NCI-H2029 (cell line): Measurements from ENCODE around the gene CLEC7A.

Experiments
- DNase-seq: peaks from one replicate; lab custom pipeline; 2025; lab: John Stamatoyannopoulos, UW

CLEC7A gene

DNA sequence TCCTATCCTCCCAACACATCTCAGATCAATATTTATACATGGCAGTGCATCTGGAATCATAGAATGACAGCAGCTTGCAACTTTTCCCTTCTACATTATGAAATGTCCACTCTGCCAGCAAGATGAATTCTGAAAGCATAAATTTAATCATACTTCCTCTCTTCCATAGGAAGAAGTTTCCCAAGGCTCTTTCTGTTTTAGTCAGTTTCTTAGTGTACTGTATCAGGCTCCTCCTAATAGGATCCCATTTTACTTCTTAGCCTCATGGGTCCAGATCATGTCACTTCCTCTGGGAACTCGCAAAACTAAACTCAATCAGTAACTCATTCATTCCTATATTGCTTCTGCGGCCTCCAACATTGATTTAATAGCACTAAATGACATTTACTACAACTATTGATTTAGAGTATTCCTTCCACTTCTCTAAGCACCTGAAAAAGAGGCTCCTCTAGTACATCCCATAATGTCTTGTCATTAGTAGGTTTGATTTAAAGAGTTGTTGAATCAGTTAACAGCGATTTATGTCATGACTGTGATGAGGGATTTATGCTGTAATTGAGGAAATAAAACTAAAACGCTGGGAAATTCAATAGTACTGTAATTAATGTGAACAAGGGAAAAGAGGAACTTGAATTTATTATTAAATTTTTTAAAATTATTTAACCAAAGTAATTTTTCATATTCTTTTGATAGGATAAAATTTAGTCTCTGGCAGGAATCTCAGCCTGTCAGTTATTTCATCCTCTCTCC is 35.2 kb downstream of the CLEC7A start:
- no peak for DNase-seq

DNA sequence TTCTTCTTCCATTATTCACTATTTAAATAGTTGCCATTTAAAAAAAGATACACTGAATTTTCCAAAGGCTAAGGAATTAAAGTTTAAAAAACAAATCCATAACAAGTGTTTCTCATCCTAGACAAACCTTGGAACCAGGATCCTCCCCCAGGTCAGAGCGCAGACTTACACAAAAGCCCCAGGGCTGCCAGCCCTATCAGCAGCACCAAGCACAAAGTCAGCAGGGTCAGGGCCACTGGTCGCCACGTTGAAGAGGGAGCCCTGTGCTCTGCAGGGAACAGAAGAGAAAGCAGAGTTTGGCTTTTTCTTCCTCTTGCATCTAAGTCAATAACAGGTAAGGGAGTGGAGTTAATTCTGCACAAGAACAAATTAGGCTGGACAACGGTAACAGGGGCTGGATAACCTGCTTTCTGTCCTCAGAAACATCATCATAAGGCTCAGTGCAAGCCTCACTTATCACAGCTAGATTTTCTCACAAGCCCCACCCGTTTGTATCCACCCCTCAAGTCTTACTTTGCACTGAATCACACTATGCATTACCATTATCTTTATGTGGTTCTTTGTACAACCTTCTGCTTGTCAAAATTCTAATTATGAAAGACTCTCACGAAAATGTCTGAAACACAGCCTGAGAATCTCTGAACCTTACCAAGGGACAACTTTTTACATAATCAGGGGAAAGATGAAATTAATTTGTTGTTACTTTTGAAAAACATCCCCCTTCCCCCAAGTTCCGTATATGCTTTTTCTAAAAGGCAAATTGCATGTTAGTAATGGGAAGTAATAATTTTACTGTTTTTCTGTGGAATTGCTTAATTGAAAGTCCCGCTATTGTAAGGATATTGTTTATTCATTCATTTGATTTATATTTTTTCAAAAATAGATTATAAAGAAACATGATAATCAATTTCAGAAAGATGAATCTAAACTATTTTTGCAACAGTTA is 40.8 kb downstream of the CLEC7A start:
- no peak for DNase-seq

- no peak for DNase-seq
Observed at GRCh38 chr12:10088031-10088430, 42.0 kb downstream of the CLEC7A start.

GRCh38 chr12:10086387-10086786 is 43.6 kb downstream of the CLEC7A start:
- no peak for DNase-seq

DNA sequence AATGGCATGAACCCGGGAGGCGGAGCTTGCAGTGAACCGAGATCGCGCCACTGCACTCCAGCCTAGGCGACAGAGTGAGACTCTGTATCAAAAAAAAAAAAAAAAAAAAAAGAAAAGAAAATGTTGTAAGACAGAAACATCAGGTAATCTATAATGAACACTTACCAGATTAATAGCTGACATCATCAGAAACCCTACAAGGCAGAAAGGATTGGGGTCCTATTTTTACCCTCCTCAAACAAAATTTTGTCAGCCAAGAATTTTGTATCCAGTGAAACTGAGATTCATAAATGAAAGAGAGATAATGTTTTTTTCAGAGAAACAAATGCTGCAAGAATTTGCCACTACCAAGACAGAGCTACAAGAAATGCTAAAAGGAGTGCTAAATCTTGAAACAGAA is 45.3 kb downstream of the CLEC7A start:
- DNase-seq: no peak

- DNase-seq: no peak
Observed at GRCh38 chr12:10082117-10082874, 47.7 kb downstream of the CLEC7A start.

- DNase-seq: no peak
Observed at GRCh38 chr12:10075451-10075850, 54.5 kb downstream of the CLEC7A start.

- no peak for DNase-seq
Observed at GRCh38 chr12:10073261-10073660, 56.7 kb downstream of the CLEC7A start.

- DNase-seq: no peak
Observed at GRCh38 chr12:10072131-10072530, 57.9 kb downstream of the CLEC7A start.

GRCh38 chr12:10070380-10070779 is 59.6 kb downstream of the CLEC7A start:
- DNase-seq: no peak

DNA sequence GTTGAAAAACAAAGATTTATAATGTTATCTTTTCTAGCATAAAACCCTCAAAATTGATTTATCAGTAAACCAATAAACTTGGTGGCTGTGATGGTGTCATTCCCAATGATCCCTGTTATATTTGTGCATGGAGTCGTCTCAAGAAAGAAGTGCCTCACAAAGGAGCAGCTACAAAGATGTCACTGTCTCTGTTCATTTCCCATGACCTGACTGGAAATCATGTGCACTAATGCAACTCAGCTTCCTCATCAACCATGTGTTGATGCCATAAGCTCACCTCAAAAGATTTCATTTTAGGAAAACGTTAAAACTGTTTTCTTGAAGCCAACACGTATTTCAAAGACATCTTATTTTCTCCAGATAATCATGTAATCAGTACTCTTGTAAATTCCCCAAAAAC is 60.0 kb downstream of the CLEC7A start:
- no peak for DNase-seq

DNA sequence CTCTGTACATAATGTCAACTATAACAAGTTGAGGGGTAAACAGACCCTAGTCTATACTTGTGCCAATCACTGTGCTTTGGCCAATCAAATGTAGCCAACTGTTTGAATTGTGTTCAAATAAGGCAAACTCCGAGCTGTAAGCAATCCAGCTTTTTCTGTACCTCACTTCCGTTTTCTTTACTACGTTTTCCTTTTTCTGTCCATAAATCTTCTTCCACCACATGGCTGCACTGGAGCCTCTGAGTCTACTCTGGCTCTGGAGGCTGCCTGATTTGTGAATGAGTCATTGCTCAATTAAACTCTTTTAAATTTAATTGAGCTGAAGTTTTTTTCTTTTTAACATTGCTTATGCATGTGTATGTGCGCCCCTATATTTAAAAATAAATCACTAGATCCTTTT is 60.9 kb downstream of the CLEC7A start:
- DNase-seq: no peak

DNA sequence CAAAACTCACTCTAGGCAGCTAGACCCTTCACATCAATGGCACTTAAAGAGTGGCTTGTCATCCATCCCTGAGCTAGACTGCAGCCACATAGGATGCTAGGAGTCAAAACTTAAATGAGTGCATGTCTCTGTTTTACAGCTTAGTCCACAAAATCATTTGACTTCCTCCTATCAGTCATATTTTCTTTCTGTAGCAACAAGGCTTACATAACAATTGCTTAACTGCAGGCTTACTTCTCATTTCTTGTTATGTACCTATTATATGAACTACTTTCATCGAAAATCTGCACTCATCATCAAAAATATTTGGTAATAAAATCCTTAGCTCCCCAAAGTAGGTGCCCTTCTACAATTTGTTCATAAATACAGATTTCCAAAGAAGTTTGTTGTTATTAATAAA is 61.4 kb downstream of the CLEC7A start:
- DNase-seq: no peak

DNA sequence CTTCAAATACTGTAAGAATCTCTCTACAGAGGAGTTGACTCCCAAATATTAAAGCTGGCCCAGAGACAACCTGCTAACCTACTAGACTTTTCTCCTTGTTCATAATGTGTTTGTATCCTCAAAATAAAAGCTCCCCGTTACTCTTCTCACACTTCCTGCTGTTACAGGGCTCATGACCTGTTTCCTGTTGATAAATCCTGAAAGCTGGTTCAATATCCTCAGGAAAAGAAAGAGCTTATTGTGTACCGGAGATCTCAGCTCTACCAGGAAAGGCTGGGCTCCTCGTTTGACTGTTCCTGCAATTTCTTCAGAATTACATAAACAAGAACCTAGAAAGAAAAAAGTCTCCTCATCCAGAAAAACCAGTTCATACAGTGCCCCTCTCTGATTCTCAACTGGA is 62.1 kb downstream of the CLEC7A start:
- DNase-seq: no peak

- no peak for DNase-seq
Observed at GRCh38 chr12:10067264-10067663, 62.7 kb downstream of the CLEC7A start.
